Placental epithelial cell (primary cell): Measurements from ENCODE around the gene EEF1AKMT3. TPM values are rescaled to one million over a fixed set of nuclear protein-coding genes. Genes with fewer than 3 reads are reported as not detected.

ENCODE experiments used
- small RNA-seq: library from RNA; depleted of rRNA; stranded (forward); fragments of <200 nt; gene quantifications from one replicate; pipeline ENCODE3, GENCODE V24; 2012
- total RNA-seq: library from RNA; depleted of rRNA; stranded (reverse); fragments of >200 nt; gene quantifications from 2 replicates; pipeline ENCODE4 v1.2.3, GENCODE V29; 2012

Gene EEF1AKMT3
- 6.3 and 6.6 TPM in 2 replicates for total RNA-seq

DNA sequence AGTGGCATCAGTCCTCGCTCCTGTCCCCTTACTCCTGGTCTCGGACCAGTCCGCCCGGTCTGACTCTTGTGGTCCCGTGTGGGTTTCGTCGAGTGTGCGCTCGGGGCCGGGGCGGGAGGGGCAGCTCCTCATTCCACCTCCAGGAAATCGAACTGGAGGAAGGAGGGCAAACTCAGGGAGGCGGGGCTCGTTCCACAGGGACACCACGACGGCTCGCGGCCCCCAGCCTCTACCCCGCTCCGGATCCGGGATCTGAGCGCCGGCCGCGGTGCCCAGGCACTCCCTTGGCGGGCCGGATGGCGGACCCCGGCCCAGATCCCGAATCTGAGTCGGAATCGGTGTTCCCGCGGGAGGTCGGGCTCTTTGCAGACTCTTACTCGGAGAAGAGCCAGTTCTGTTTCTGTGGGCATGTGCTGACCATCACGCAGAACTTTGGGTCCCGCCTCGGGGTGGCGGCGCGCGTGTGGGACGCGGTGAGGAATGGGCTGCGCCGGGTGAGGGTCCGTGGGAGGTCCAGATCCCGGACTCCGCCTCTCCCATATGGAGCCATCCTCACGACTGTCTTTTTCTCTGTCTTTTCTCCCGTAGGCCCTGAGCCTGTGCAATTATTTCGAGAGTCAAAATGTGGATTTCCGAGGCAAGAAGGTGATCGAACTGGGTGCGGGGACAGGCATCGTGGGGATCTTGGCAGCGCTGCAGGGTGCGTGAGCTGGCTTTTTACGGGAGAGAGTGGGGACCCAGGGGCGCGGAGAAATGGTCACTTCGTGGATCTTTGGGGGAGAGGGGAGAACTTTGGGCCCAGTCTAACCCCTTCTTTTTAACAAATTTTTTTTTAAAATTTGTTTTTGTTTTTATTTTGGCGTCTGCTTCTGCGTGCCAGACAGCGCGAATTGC lies at the start of gene EEF1AKMT3:
Gene EEF1AKMT3, plus strand, starts transcription at position 186 of the 894 bp plus-strand sequence. Its CDS starts 111 bp downstream, at position 297.

DNA sequence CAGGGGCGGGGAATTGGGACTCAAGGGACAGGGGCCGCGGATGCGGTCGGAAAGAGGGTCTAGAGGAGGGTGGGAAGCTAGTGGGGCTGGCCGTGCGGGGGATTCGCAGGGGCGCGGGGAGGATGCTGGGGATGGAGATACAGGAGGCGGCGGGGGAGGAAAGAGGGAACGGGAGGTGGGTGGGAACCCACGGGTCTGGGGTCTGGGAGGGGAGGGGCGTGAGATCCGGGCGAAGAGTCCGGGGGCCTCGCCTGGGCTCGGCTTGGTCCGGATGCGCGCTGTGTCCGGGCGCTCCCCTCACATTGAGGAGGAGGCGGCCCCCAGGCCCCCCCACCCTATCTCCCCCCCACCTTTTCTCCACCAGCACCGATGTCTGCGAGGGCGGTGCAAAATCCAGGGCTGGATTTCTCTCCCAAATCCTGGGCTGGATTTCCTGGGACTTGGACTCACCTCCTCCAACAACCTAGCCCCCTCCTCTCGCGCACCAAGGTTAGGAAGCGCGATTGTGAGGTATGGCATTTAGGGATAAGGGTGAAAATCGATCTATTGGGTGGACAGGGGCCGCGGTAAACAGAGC lies 33.7 kb upstream of the EEF1AKMT3 start, which contains the start of gene AGAP2:
Gene AGAP2, minus strand, starts transcription at position 82 of the 577 bp plus-strand sequence. CDS start 496 bp downstream, outside the sequence.

DNA sequence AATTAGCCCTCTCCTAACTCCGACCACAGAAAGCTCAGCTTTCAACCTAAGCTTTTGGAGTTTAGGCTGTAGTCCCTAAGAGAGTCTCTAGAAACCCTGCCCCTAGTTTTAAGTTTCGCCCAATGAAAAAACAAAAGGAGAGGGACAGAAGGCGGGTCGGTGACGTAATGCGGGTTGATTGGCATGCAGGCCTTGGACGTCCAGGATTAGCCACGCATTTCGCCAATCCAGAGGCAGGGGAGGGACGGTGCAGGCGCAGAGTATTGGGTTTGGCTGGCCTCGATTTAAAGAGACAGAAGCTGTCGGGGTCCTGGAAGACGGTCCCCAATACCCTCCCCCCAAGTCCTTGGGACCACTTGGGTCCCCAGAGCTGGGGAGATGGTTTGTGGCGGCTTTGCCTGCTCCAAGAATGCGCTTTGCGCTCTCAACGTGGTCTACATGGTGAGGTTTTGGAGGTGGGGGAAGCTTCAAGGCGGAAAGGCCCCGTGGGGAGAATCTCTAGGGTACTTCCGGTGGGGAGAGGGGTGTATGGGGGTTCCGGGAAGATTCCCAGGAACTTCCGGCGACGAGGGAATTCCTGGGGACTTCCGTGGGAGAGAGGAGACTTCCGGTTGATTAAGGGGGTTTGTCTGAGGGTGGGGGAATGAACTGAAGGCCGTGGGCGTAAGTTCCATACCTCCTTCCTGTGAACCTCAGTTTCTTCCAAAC lies 27.5 kb upstream of the EEF1AKMT3 start, which contains the start of gene TSPAN31:
Gene TSPAN31, plus strand, starts transcription at position 263 of the 708 bp plus-strand sequence. Its CDS starts 116 bp downstream, at position 379.

DNA sequence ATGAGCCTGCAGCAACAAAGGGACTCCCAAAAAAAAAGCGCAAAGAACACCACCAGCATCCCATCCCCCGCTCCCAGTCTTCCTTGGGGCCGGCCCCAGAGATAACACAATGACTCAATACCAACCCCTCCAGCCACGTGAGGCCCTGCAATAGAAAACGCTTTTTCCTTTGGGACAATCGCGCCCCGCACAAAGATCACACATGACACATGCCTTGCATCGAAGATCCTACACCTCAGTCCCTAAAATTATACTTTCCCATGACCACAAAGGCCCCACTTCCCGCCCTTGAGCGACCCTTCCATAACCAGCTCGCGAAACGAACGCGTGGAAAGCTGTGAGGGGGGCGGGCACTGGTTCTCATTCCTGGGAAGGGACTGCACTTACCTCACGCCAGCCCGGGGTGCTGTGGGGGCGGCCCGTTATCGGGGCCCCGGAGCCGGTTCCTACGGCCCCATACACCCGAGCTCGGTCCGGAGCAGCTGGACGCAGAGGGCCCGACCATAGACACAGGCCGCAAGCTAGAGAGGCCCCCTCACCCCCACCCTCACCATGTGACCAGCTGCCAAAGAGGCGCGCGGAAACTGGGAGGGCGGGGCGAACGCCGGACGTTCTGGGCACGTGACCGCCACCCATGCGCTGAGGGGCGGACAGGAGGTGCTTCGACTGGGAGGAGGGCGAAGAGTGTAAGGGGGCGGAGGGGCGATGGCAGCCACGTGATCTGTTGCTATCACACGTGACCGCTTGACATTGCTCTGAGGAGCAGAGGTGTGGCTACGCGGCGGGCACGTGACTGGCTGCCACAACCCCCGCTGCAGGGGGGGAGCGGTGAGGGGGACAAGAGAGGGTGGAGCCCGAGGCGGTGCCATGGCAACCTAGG lies 20.4 kb upstream of the EEF1AKMT3 start, which contains the start of gene CDK4:
Gene CDK4, minus strand, starts transcription at position 523 of the 880 bp plus-strand sequence. CDS start 593 bp downstream, outside the sequence.

DNA sequence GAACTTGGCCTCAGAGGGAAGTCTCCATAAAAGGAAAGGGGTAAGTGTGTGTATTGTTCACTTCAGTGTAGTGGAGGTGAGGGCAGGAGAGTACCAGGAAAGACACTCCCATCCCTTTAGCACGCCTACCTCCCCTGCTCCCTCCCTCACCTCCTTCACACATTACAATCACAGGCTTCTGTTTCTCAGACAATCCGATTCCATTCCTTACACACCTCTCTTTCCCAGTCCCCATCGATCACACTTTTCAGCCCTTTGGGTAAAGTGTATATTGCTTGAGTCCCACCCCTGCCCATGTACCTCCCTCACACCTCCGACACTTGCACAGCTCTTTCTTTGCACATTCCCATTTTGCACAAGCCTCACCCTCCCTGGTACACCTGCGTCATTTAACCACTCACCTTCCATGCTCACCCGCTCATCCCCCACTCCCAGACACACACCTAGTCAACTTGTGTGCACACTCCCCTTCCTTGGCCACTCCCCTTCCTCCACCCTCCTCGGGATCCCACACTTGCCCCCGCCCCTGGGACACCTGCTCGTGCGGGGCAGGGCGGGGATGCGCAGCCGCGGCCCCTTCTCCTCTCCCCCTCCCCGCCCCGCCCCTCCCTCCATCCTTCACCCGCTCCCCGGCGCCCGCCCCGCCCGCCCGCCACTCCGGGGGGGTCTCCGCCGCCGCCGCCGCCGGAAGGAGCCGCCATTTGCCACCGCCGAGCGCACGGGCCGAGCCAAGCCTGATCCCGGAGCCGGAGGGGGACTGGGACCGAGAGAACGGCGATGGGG lies 17.8 kb upstream of the EEF1AKMT3 start, which contains the start of gene MARCHF9:
Gene MARCHF9, plus strand, starts transcription at position 693 of the 783 bp plus-strand sequence. CDS start 426 bp downstream, outside the sequence.

DNA sequence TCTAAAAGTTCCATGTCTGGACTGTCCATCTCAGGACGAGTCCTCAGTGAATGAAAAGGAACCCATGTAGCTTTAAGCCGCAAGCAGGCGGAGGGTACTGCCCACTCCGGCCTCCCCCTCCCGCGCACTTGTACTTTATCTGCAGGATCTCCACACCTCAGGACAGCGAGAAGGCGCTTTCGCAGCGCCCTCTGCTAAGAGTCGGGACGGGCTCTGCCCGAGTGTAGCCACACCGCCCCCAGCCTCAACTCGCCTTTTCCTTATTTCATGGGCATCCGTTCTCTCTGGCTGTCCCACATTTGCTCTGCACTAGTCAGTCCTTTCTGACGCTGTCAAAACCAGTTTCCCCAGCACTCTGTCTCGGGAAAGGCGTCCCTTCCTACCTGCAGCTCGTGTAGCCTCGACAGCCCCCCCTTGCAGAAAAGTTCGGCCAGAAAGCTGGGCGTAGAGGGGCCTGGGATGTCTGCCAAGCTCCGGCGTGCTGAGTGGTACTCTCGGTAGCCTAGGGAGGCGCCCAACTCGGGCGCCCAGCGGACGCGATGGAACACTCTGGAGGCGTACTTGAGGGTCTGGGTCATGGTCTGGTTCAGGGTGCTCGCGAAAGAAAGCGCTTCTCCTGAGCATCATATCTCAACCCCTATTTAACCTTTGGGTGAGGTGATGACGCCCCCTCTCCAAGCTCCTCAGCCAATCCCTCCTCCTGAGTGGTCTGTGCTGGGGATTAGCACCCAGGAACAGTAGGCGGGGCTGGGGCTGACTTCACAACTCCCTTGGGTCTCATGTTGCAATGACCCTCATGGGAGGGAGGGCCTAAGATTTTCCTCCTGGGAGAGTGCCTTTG lies 5.7 kb upstream of the EEF1AKMT3 start, which contains the start of gene CYP27B1:
Gene CYP27B1, minus strand, starts transcription at position 615 of the 841 bp plus-strand sequence. Its CDS starts 37 bp downstream, at position 578.

DNA sequence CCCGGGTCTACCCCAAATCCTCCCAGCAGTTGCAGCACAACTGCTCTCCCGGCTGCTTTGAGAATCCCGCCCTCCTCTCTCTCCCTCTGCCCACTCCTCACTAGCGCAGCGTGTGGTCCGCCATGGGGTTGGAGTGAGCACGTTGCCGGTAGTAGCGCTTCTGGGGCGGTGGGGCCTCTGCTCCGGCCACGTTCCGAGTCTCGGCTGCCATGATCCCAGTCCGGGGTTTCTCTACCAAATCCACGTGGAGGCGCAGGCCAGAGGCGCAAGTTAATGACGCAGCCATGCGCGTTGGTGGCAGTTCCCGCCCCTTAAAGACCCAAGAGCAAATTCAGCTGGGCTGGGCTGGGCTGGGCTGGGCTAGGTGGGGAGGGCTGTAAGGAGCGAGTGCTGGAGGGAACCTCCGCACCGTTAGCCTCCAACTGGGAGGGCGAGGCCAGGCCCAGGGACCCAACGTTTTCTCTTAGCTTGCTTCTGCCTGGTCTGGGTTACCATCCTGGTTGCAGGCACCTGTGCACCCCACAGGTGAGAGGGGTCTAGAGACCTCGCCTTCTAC lies 463 bp upstream of the EEF1AKMT3 start, which contains the start of gene METTL1:
Gene METTL1, minus strand, starts transcription at position 233 of the 556 bp plus-strand sequence. Its CDS starts 22 bp downstream, at position 211.

DNA sequence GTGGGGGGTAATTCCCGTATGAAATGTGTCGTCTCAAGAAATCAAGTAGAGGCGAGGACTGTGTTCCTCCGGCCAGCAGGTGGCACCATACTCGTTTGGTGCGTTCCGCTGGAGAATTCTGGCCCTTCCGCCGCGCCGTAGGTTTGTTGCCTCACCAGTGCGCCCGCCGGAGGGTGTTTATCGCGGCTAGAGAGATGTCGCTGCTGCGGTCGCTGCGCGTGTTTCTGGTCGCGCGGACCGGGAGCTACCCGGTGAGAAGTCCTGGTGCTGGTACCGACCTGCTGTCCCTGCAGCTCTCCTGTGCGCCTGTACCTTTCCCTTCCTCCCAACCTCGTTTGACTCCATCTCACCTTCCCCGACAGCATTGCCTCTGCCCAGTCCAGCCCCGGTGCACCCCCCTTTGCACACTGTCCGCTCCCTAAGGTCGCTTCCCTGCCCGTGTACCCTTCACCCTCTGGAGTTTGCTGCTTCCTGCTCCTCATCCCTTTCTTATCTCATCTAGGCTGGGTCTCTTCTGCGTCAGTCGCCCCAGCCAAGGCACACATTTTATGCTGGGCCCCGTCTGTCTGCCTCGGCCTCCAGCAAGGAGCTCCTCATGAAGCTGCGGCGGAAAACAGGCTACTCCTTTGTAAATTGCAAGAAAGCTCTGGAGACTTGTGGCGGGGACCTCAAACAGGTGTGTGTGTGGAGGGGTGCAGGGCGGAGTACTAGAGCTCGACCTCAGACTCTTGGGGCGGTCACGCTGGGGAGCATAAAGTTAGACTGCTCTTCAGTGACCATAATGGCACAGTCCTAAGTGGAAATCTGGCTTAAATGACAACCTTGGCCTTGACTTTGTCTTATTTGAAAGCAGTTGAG lies 10.4 kb downstream of the EEF1AKMT3 start, which contains the start of gene TSFM:
Gene TSFM, plus strand, starts transcription at position 180 of the 858 bp plus-strand sequence. Its CDS starts 15 bp downstream, at position 195.

Small RNA genes lying within 50 kb of the gene (small RNA-seq; reads per million reads assigned to genes)
- gene MIR26A2 (1.4 reads per million, percentile 67 among the genes with 10 or more reads in this experiment), gene RNU6-1083P (not detected)

Other genes starting within 250 kb of the EEF1AKMT3 start
- 9.1 and 9.4 TPM in 2 replicates for gene MBD6, start 249.8 kb upstream of the EEF1AKMT3 start, total RNA-seq
- gene DCTN2, start 225.4 kb upstream of the EEF1AKMT3 start, total RNA-seq = 127 and 153 TPM in 2 replicates
- gene KIF5A, start 222.6 kb upstream of the EEF1AKMT3 start, total RNA-seq = under 0.01 and 0.11 TPM in 2 replicates
- gene PIP4K2C, start 181.4 kb upstream of the EEF1AKMT3 start, total RNA-seq = 24.7 and 93.9 TPM in 2 replicates
- 16.1 and 20.0 TPM in 2 replicates for gene DTX3, start 167.8 kb upstream of the EEF1AKMT3 start, total RNA-seq
- 6.0 and 22.4 TPM in 2 replicates for gene ARHGEF25, start 161.2 kb upstream of the EEF1AKMT3 start, total RNA-seq
- 0.22 and 0.39 TPM in 2 replicates for gene B4GALNT1, start 139.4 kb upstream of the EEF1AKMT3 start, total RNA-seq
- 214 and 236 TPM in 2 replicates for gene OS9, start 78.5 kb upstream of the EEF1AKMT3 start, total RNA-seq
- 0.33 and 0.39 TPM in 2 replicates for gene AGAP2, start 33.9 kb upstream of the EEF1AKMT3 start, total RNA-seq
- 51.8 and 80.0 TPM in 2 replicates for gene TSPAN31, start 27.6 kb upstream of the EEF1AKMT3 start, total RNA-seq
- 150 and 200 TPM in 2 replicates for gene CDK4, start 20.3 kb upstream of the EEF1AKMT3 start, total RNA-seq
- gene MARCHF9, start 17.5 kb upstream of the EEF1AKMT3 start, total RNA-seq = 1.8 and 2.0 TPM in 2 replicates
- gene CYP27B1, start 5.5 kb upstream of the EEF1AKMT3 start, total RNA-seq = 2.9 and 3.9 TPM in 2 replicates
- gene METTL1, start 509 bp upstream of the EEF1AKMT3 start, total RNA-seq = 4.7 and 6.6 TPM in 2 replicates
- 10.6 and 12.3 TPM in 2 replicates for gene TSFM, start 10.2 kb downstream of the EEF1AKMT3 start, total RNA-seq
- 1.1 and 2.7 TPM in 2 replicates for gene AVIL, start 46.1 kb downstream of the EEF1AKMT3 start, total RNA-seq
- gene CTDSP2, start 74.1 kb downstream of the EEF1AKMT3 start, total RNA-seq = 51.9 and 76.6 TPM in 2 replicates
- 3.9 and 9.1 TPM in 2 replicates for gene ATP23, start 169.0 kb downstream of the EEF1AKMT3 start, total RNA-seq